Pericardium fibroblast (primary cell): ENCODE data around the gene NF1. TPM values are rescaled to one million over a fixed set of nuclear protein-coding genes. Genes with fewer than 3 reads are reported as not detected.

Experiments used
- total RNA-seq: library from RNA; depleted of rRNA; stranded (reverse); fragments of >200 nt; gene quantifications from 2 replicates; pipeline ENCODE4 v1.2.3, GENCODE V29; 2015

NF1 gene
- total RNA-seq, result 18.0 and 23.9 TPM in 2 replicates

GRCh38 chr17:31094600-31095235, at the start of gene NF1:
Gene NF1, plus strand, starts transcription at chr17:31094977. Its CDS starts 333 bp downstream, at chr17:31095310.

GRCh38 chr17:31297090-31297489, 202.3 kb downstream of the NF1 start, which contains the start of gene OMG:
Gene OMG, minus strand, starts transcription at chr17:31297239. Its CDS starts 908 bp downstream, at chr17:31296331.

GRCh38 chr17:31313982-31314781, 219.4 kb downstream of the NF1 start, which contains the start of gene EVI2B:
Gene EVI2B, minus strand, starts transcription at chr17:31314054. Its CDS starts 8,445 bp downstream, at chr17:31305609.

GRCh38 chr17:31321481-31321880, 226.7 kb downstream of the NF1 start, which contains the start of gene EVI2A:
Gene EVI2A, minus strand, starts transcription at chr17:31321622. Its CDS starts 2,609 bp downstream, at chr17:31319013.

GRCh38 chr17:31391496-31391949, 296.7 kb downstream of the NF1 start, which contains the start of gene RAB11FIP4:
Gene RAB11FIP4, plus strand, starts transcription at chr17:31391675. Its CDS starts 178 bp downstream, at chr17:31391853.

Other genes with a start within 250 kb of the NF1 start
- 10.4 and 12.3 TPM in 2 replicates for gene TEFM, start 188.7 kb upstream of the NF1 start, total RNA-seq
- gene ADAP2, start 173.0 kb upstream of the NF1 start, total RNA-seq, result not detected in 2 replicates
- gene RNF135, start 123.9 kb upstream of the NF1 start, total RNA-seq, result 21.5 and 23.6 TPM in 2 replicates
- gene OMG, start 202.3 kb downstream of the NF1 start, total RNA-seq, result 3.3 and 7.9 TPM in 2 replicates
- gene EVI2B, start 219.1 kb downstream of the NF1 start, total RNA-seq, result under 0.01 and 0.43 TPM in 2 replicates
- gene EVI2A, start 226.6 kb downstream of the NF1 start, total RNA-seq, result 0.23 and 0.77 TPM in 2 replicates